HFFc6 (cell line): ENCODE measurements around the gene MED15. TPM values are rescaled to one million over a fixed set of nuclear protein-coding genes. Genes with fewer than 3 reads are reported as not detected.
A peak's percentile ranks its signal among the peaks of the same experiment; 100 is the strongest.

Source experiments
- DNase-seq: peaks from one replicate; pipeline ENCODE4 v3.0.0-alpha.2; 2018
- H3K27ac Mint-ChIP-seq: 2 replicates; pipeline ENCODE4 v1.8.0; 2020; ENCODE audit warnings: mild to moderate bottlenecking, mixed read lengths
- H3K27me3 Mint-ChIP-seq: 2 replicates; pipeline ENCODE4 v1.8.0; 2021; ENCODE audit warnings: mild to moderate bottlenecking, moderate library complexity, mixed read lengths; ENCODE audit not compliant: insufficient read depth
- H3K36me3 Mint-ChIP-seq: 2 replicates; pipeline ENCODE4 v1.8.0; 2021; ENCODE audit warnings: low read depth, mixed read lengths
- H3K4me1 Mint-ChIP-seq: 2 replicates; pipeline ENCODE4 v1.8.0; 2020; ENCODE audit warnings: low read depth, mixed read lengths
- H3K4me3 Mint-ChIP-seq: 2 replicates; pipeline ENCODE4 v1.8.0; 2020; ENCODE audit warnings: mild to moderate bottlenecking, moderate library complexity, mixed read lengths
- H3K9me3 Mint-ChIP-seq: 2 replicates; pipeline ENCODE4 v1.8.0; 2020; ENCODE audit warnings: mild to moderate bottlenecking, mixed read lengths
- total RNA-seq, 6 experiments: library from RNA; stranded (reverse); fragmentation: NEBNext Ultra II Directional; extraction: Animal tissue kit (Norgen Biotek cat#: 25700); gene quantifications; 2 replicates in 1 of 6; 3 replicates in 5 of 6; pipeline ENCODE4 v1.2.3, GENCODE V29; 2021
- TF ChIP-seq, protein P1 (sequence below): fragments of 200-600 bp; sonication (generic); IDR thresholded peaks from 2 replicates; pipeline ENCODE4 v1.5.0; 2021; ENCODE audit warnings: antibody characterized with exemption, mild to moderate bottlenecking

MED15 gene
- total RNA-seq, 6 experiments from 2014 or later: 128 to 148 (median 136) TPM

DNA sequence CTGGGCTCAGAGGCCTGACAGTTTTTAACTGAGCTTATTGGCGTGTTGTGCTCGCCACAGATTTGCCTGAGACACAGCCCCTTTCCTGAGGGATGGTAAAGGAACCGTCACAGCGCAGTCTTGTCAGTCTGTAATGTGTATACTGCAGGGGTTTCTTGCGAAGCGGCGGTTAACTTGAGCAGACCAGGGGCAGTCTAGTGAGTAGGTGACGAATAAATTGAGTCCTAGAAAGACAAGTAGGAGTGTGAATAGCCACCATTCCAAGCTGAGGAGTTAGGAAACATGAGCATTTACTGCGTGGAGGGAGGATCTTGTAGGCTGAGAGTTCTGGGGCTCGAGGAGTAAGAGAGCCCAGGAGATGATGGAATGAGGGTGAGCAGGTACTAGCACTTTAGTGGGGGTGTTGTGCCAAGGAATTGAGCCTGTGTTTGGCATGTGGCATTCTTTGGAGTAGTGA lies 1.4 kb downstream of the MED15 start:
- H3K27me3 Mint-ChIP-seq: no peaks in the 10 kb centered on the region; the same call in 1 of the 2 replicates
- peak overlapping the region; percentile 97 for H3K27ac Mint-ChIP-seq
- no peaks in the 10 kb centered on the region for H3K9me3 Mint-ChIP-seq
- peak overlapping the region; percentile 95 for H3K4me3 Mint-ChIP-seq
- DNase-seq: no peak
- TF ChIP-seq, protein P1, sequence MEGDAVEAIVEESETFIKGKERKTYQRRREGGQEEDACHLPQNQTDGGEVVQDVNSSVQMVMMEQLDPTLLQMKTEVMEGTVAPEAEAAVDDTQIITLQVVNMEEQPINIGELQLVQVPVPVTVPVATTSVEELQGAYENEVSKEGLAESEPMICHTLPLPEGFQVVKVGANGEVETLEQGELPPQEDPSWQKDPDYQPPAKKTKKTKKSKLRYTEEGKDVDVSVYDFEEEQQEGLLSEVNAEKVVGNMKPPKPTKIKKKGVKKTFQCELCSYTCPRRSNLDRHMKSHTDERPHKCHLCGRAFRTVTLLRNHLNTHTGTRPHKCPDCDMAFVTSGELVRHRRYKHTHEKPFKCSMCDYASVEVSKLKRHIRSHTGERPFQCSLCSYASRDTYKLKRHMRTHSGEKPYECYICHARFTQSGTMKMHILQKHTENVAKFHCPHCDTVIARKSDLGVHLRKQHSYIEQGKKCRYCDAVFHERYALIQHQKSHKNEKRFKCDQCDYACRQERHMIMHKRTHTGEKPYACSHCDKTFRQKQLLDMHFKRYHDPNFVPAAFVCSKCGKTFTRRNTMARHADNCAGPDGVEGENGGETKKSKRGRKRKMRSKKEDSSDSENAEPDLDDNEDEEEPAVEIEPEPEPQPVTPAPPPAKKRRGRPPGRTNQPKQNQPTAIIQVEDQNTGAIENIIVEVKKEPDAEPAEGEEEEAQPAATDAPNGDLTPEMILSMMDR: no peak
- peaks cover 60% of the 10 kb centered on the region for H3K4me1 Mint-ChIP-seq
- peaks cover 33% of the 10 kb centered on the region for H3K36me3 Mint-ChIP-seq

DNA sequence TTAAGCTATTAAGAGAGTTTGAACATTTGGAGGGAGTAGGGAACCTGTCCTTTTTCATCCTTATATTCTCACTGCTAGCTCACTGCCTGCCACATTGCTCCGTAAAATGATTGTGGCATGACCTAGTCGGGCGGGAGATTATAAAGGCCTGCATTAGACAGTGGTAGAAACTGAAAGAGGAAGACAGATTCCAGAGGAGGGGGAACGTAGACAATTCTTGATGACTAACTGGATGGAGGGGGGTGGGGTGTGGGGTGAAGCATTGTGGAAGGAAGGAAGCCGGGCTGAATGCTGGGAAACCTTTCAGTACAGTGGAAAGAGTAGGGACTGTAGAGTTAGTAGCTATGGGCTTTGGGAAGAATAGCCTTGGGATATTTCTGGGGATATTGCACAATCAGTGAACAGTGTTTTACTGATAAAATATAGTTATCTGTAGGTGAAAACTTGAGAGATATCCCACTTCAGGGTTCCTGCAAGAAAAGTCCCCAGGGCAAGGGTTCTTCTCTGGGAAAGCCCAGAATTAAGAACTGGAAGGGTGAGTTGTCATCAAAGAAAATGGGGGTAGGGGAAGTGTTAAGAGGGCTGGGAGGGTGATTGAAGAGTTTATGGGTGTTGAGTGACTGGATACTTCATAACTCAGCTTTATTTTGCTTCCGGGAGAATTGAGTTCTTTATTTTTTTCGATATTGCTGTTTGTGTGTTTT lies 2.1 kb downstream of the MED15 start:
- H3K36me3 Mint-ChIP-seq: peaks cover 33% of the 10 kb centered on the region
- peak overlapping the region; percentile 97 for H3K27ac Mint-ChIP-seq

DNA sequence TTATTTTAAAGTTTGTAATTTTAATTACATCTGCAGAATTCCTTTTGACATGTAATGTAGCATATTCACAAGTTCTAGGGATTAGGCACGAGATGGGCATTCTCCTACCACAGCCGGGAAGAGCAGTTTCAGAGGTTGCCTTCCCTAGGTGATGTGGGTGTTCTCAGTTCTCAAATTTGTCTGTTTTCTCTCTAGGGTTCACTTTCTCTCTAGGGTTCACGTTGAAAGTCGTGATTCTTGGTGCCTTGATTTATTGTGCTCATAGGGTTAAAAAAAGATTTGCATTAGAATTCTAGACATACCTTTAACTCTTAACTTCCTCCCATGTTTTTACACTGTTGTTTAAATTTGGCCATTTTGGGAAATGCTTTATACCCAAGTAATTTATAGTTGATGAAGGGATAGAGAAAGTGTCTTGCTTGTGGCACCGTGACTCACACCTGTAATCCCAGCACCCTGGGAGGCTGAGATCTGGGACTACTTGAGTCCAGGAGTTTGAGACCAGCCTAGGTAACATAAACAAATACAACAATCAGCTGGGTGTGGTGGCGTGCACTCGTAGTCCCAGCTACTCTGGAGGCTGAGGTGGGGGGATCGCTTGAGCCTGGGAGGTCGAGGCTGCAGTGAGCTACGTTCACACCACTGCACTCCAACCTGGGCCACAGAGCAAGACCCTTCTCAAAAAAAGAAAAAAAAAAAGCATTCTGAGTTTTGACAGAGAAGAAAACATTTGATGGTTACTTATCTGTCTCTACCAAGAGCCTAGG lies 3.6 kb downstream of the MED15 start:
- Mint-ChIP-seq H3K36me3 (peaks cover 38% of the 10 kb centered on the region), H3K27me3 (no peaks in the 10 kb centered on the region; the same call in none of the 2 replicates), H3K4me3 (peak overlapping the region; percentile 95), H3K27ac (peak overlapping the region; percentile 97), H3K9me3 (no peaks in the 10 kb centered on the region), H3K4me1 (peaks cover 67% of the 10 kb centered on the region)
- TF ChIP-seq, protein P1: no peak
- no peak for DNase-seq

More for the DNA sequence above, 2.1 kb downstream of the MED15 start:
- peaks cover 60% of the 10 kb centered on the region for H3K4me1 Mint-ChIP-seq
- no peaks in the 10 kb centered on the region for H3K9me3 Mint-ChIP-seq
- TF ChIP-seq, protein P1: no peak
- peak; percentile 91 for DNase-seq
- H3K27me3 Mint-ChIP-seq: no peaks in the 10 kb centered on the region; the same call in 1 of the 2 replicates
- H3K4me3 Mint-ChIP-seq: peak overlapping the region; percentile 95

DNA sequence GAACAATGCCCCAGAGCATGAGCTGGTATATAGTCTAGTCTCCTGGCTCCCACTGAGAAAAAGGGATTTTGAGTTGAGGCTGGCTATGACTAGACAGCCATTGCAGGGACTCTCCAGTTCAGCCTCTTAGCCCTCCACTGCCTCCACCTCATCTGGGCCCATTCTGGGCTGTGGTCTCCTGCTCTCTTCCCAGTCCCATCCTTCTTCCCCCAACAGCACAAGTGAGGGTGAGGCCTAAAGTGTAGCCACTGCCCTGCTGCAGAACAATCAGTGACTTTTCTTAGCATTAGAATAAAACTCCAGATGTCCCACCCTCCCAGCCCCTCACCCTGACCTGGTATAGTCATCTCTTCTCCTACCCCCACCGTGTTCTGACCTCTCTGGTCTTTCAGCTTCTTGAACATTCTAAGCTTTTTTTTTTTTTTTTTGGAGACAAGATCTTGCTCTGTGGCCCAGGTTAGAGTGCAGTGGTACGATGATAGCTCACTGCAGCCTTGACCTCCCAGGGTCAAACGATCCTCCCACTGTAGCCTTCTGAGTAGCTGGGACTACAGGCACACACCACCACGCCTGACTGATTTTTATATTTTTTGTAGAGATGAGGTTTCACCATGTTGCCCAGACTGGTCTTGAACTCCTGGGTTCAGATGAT lies 4.3 kb downstream of the MED15 start:
- Mint-ChIP-seq H3K36me3 (peaks cover 38% of the 10 kb centered on the region), H3K9me3 (no peaks in the 10 kb centered on the region), H3K27me3 (no peaks in the 10 kb centered on the region; the same call in none of the 2 replicates), H3K4me1 (peaks cover 67% of the 10 kb centered on the region), H3K27ac (peak overlapping the region; percentile 61), H3K4me3 (peak overlapping the region; percentile 31; the same call in 1 of the 2 replicates)
- no peak for DNase-seq
- TF ChIP-seq, protein P1: no peak

DNA sequence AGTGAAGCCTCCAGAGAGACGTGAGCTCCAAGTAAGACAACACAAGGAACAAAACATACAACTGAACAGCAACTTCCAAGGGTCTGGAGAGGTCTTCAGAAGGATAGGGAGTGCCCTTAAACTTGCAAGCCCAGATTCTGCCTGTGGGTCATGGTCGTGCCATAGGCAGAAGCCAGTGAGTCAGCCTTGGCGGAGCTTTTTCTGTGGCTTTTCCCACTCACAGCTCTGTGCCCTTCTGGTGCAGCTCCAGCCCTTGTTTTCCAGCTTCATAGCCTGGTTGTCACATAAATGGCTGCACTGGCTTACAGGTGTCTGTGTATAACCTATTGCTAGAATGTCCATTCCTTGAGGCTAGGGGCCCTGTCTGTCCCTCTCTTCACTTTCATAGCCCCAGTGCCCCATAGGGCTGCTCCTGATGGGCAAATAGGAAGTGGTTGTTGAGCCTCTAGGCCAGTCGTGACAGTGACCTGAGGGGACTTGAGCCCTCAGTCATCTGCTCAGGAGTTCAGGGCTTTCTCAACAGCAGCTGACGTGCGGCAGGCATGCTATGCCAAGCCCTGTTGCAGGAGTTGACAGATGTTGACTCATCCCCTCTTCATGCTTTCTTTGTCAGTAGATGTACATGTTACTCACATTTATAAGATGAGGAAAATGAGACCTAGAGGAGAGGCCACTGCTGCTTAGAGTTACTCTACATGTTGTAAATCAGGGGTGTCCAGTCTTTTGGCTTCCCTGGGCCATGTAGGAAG lies 7.4 kb downstream of the MED15 start:
- TF ChIP-seq, protein P1: no peak
- Mint-ChIP-seq H3K9me3 (no peaks in the 10 kb centered on the region), H3K27ac (peak overlapping the region; percentile 95), H3K4me3 (peak overlapping the region; percentile 48), H3K4me1 (peaks cover 78% of the 10 kb centered on the region), H3K36me3 (peaks cover 32% of the 10 kb centered on the region), H3K27me3 (no peaks in the 10 kb centered on the region; the same call in none of the 2 replicates)
- DNase-seq: peak; percentile 91
